Measurements from ENCODE around the gene KRTAP20-3.

The KRTAP20-3 gene

DNA sequence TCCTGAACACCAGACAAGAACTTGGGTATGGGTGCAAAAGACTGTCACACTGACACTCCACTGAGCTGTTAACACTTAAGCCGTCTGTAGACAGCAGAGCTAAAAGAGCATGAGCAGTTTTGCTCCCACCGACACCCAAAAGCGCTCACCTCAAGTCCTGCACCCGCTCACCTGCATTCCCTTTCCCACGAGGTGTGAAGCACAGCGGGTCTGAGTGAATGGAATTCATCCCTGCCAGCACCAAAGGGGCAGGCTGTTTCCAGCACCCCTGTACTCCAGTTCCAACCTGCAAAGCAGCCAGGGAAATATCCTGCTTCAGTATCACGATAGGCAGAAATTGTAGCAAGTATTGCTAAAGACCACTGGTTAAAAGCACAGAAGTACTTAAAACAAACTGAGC is 47.2 kb downstream of the KRTAP20-3 start:
- no peak for DNase-seq
